Stomach (tissue), 9 donors: ENCODE measurements around the gene FKBP14. TPM values are rescaled to one million over a fixed set of nuclear protein-coding genes. Genes with fewer than 3 reads are reported as not detected.

Source experiments
- DNase-seq, 2 donors: peaks; one replicate each; pipeline versions ENCODE4 v3.0.0 to v3.0.0-alpha.2; 2013 to 2019
- H3K27ac ChIP-seq, 5 donors: fragments of 200-600 bp in 4 of 5; sonication (generic) in 4 of 5; one replicate each; pipeline ENCODE4 v1.5.1; 2013 to 2019; ENCODE audit warnings: mild to moderate bottlenecking in 1 of 5, moderate library complexity in 1 of 5
- H3K27me3 ChIP-seq, 3 donors: fragments of 200-600 bp; sonication (generic); one replicate each; pipeline ENCODE4 v1.5.1; 2017 to 2019; ENCODE audit warnings: mixed run types in 1 of 3
- H3K36me3 ChIP-seq, 4 donors: fragments of 200-600 bp; sonication (generic); 1 replicate in 3 of 4; 2 replicates in 1 of 4; pipeline ENCODE4 v1.5.1; 2016 to 2019
- H3K4me1 ChIP-seq, 4 donors: fragments of 200-600 bp; sonication (generic); one replicate each; pipeline ENCODE4 v1.5.1; 2016 to 2019
- H3K4me3 ChIP-seq, 4 donors: fragments of 200-600 bp; sonication (generic) in 3 of 4; one replicate each; pipeline ENCODE4 v1.5.1; 2016 to 2019; ENCODE audit warnings: mild to moderate bottlenecking in 1 of 4
- H3K9me3 ChIP-seq, 4 donors: fragments of 200-600 bp; sonication (generic); one replicate each; pipeline ENCODE4 v1.5.1; 2016 to 2019
- CTCF ChIP-seq, 7 experiments: fragments of 450-650 bp in 4 of 7; fragments of 200-600 bp in 3 of 7; sonication (generic) in 3 of 7; IDR thresholded peaks; one replicate each; pipeline ENCODE4 v1.5.1; 2016 to 2019; ENCODE audit warnings: antibody characterized with exemption in 7 of 7, control low read depth in 2 of 7, mild to moderate bottlenecking in 1 of 7
- EP300 ChIP-seq: sonication (generic); formaldehyde crosslinking; IDR thresholded peaks from one replicate; pipeline ENCODE4 v1.6.1; 2017; ENCODE audit warnings: antibody characterized with exemption
- POLR2A ChIP-seq, 4 donors: fragments of 450-650 bp; IDR thresholded peaks; one replicate each; pipeline ENCODE4 v1.6.1; 2016; ENCODE audit warnings: antibody characterized with exemption in 4 of 4, control low read depth in 2 of 4, mild to moderate bottlenecking in 1 of 4, moderate library complexity in 1 of 4
- POLR2AphosphoS5 ChIP-seq, 3 donors: sonication (generic); formaldehyde crosslinking; IDR thresholded peaks; one replicate each; pipeline ENCODE4 v1.6.1; 2016; ENCODE audit warnings: antibody characterized with exemption in 3 of 3
- WGBS, 5 donors: extraction: QIAGEN DNeasy Blood & Tissue Kit in 3 of 5; methylation state at CpG; one replicate each; pipeline versions ENCODE4 v1.1.5 to v1.1.7; 2013 to 2018; 5-methylcytosine and 5-hydroxymethylcytosine counted together
- intact Hi-C: fragments of 100-400 bp; cut with DNase I; formaldehyde crosslinking; loops from one replicate; pipeline ENCODE4 v1.15.1; 2023; ENCODE audit warnings: low total_unique reads
- polyA plus RNA-seq, 3 donors: library from polyadenylated mRNA; stranded (reverse); fragments of 200-250 nt; gene quantifications; one replicate each; pipeline ENCODE4 v1.2.3, GENCODE V29; 2013
- total RNA-seq, 5 donors: library from RNA; depleted of rRNA; stranded (reverse); fragments of >200 nt; gene quantifications; one replicate each; pipeline versions ENCODE4 v1.1.0 to v1.2.3, GENCODE V29; 2014 to 2016
- donor health status: healthy with polysubstance abuse.
- donor health status: Bipolar disorder and iron deficiency.
- donor health status: healthy.

The FKBP14 gene
- total and polyA plus RNA-seq, 8 donors: 0.29 to 45.2 (median 5.9) TPM

DNA sequence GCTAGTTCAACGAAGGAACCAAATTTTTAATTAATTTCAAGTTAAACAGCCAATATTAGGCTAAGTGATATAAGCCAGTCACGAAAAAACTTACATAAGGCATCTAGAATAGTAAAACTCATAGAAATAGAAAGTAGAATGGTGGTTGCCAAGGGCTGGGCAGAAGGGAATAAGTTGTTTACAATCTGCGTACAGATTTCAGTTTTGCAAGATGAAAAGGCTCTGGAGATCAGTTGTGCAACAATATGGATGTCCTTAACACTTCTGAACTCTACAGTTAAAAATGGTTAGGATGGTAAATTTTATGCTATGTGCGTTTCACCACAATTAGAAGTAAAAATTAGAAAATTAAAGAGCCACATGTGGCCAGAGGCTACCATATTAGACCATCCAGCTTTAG, 50.2 kb downstream of the FKBP14 start:
- intact Hi-C loops: no loop called here
- WGBS, 5 donors: 64 to 82% (median 78%) methylated on average over 4 of the region's 4 CpGs
- Histone ChIP-seq H3K4me1 (peaks cover 0 to 41% (median 12%) of the 10 kb centered on the region in 4 donors), H3K36me3 (no peaks in the 10 kb centered on the region), H3K9me3 (no peaks in the 10 kb centered on the region), H3K27ac (peak overlapping the region in 3 of 5 donors; percentile 5 to 47 (median 41)), H3K27me3 (no peaks in the 10 kb centered on the region), H3K4me3 (peak overlapping the region in 1 of 4 donors; percentile 19)
- TF ChIP-seq POLR2A (IDR thresholded peaks at IDR 0.05): no peak
- TF ChIP-seq POLR2AphosphoS5 (IDR thresholded peaks at IDR 0.05): no peak
- no peak for TF ChIP-seq CTCF (IDR thresholded peaks at IDR 0.05)
- no peak for TF ChIP-seq EP300
- DNase-seq: no peak

- intact Hi-C loops: no loop called here
Measured at GRCh38 chr7:29975561-29975960, 50.9 kb downstream of the FKBP14 start.

DNA sequence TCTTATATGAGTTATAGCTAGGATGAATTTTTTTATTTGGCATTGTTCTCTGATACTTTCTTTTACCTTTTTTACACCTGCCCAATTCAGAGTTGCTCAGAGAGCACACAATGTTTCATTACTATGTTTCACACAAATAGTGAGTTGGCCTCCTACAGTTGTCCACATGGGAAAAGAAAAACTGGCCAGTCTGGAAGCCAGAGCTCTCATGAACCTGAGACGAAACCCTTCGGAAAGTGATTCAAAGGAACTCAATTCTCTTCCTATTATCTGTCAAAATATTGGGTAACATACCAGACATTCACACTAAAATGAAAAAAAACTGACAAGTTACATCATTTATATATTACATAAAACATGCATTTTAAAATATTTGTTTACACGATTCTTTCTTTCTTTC, 52.2 kb downstream of the FKBP14 start:
- H3K27ac ChIP-seq: no peak overlapping the region
- intact Hi-C loops: no loop called here
- 84 to 96% (median 91%) methylated on average over 3 of the region's 3 CpGs for WGBS, 5 donors
- no peaks in the 10 kb centered on the region for H3K36me3 ChIP-seq
- peaks cover 0 to 50% (median 17%) of the 10 kb centered on the region in 4 donors for H3K4me1 ChIP-seq
- TF ChIP-seq CTCF (IDR thresholded peaks at IDR 0.05) (no peak), EP300 (no peak), POLR2A (IDR thresholded peaks at IDR 0.05) (no peak), POLR2AphosphoS5 (IDR thresholded peaks at IDR 0.05) (no peak)
- no peaks in the 10 kb centered on the region for H3K9me3 ChIP-seq
- no peak overlapping the region for H3K4me3 ChIP-seq
- DNase-seq: no peak
- no peaks in the 10 kb centered on the region for H3K27me3 ChIP-seq

More at GRCh38 chr7:29975561-29975960, 50.9 kb downstream of the FKBP14 start:
- TF ChIP-seq POLR2A (IDR thresholded peaks at IDR 0.05): no peak
- no peak for TF ChIP-seq POLR2AphosphoS5 (IDR thresholded peaks at IDR 0.05)
- TF ChIP-seq CTCF (IDR thresholded peaks at IDR 0.05): no peak
- 81 to 96% (median 95%) methylated on average over 1 of the region's 1 CpG for WGBS, 5 donors
- peaks cover 0 to 44% (median 12%) of the 10 kb centered on the region in 4 donors for H3K4me1 ChIP-seq
- H3K27me3 ChIP-seq: no peaks in the 10 kb centered on the region
- H3K9me3 ChIP-seq: no peaks in the 10 kb centered on the region
- no peak for DNase-seq
- H3K4me3 ChIP-seq: no peak overlapping the region
- peak overlapping the region in 1 of 5 donors; percentile 41 for H3K27ac ChIP-seq
- H3K36me3 ChIP-seq: no peaks in the 10 kb centered on the region

DNA sequence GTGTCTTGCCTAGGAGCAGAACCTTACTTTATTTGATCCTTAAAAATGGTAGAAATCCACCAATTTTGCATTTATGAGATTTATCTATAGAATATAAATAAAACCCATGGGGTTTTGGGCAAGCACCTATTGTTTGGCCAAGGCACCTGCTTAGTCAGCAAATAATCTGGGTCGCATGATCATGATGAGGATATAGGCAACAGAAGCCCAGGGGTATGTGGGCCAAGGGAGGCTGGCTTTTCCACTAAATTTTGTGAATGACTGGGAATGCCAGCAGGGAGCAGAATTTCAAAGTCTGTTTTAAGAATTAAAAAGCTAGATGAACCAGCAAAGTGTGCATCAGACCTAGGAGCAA, 54.2 kb downstream of the FKBP14 start:
- Histone ChIP-seq H3K9me3 (no peaks in the 10 kb centered on the region), H3K4me3 (no peak overlapping the region), H3K27me3 (no peaks in the 10 kb centered on the region), H3K36me3 (peaks cover 0 to 9% (median 4%) of the 10 kb centered on the region in 4 donors), H3K27ac (no peak overlapping the region), H3K4me1 (peaks cover 0 to 54% (median 21%) of the 10 kb centered on the region in 4 donors)
- WGBS, 5 donors: 75 to 100% (median 94%) methylated on average over 1 of the region's 1 CpG
- intact Hi-C loops: no loop called here
- no peak for DNase-seq
- TF ChIP-seq POLR2A (IDR thresholded peaks at IDR 0.05) (no peak), EP300 (no peak), CTCF (IDR thresholded peaks at IDR 0.05) (no peak), POLR2AphosphoS5 (IDR thresholded peaks at IDR 0.05) (no peak)
